H54 (cell line): ENCODE data around the gene POU4F1.
A peak's percentile ranks its signal among the peaks of the same experiment; 100 is the strongest.
"Not testable (repeated sequence)": the region's sequence is repeated elsewhere in the genome, so short reads cannot be mapped to it uniquely, and the experiment has no call there.

Source experiments
- DNase-seq: peaks from one replicate; pipeline ENCODE4 v3.0.0; 2011; ENCODE audit warnings: low spot score, mixed read lengths; ENCODE audit not compliant: insufficient read length
- FAIRE-seq: peaks from 3 replicates; lab custom pipeline; 2011; peaks lifted over from hg19 to GRCh38; lab: Jason Lieb, UNC
- POLR2A ChIP-seq: IDR thresholded peaks from 2 replicates; pipeline ENCODE4 v1.6.1; 2011; ENCODE audit warnings: low read depth, mild to moderate bottlenecking, low read length

Gene POU4F1, protein sequence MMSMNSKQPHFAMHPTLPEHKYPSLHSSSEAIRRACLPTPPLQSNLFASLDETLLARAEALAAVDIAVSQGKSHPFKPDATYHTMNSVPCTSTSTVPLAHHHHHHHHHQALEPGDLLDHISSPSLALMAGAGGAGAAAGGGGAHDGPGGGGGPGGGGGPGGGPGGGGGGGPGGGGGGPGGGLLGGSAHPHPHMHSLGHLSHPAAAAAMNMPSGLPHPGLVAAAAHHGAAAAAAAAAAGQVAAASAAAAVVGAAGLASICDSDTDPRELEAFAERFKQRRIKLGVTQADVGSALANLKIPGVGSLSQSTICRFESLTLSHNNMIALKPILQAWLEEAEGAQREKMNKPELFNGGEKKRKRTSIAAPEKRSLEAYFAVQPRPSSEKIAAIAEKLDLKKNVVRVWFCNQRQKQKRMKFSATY

DNA sequence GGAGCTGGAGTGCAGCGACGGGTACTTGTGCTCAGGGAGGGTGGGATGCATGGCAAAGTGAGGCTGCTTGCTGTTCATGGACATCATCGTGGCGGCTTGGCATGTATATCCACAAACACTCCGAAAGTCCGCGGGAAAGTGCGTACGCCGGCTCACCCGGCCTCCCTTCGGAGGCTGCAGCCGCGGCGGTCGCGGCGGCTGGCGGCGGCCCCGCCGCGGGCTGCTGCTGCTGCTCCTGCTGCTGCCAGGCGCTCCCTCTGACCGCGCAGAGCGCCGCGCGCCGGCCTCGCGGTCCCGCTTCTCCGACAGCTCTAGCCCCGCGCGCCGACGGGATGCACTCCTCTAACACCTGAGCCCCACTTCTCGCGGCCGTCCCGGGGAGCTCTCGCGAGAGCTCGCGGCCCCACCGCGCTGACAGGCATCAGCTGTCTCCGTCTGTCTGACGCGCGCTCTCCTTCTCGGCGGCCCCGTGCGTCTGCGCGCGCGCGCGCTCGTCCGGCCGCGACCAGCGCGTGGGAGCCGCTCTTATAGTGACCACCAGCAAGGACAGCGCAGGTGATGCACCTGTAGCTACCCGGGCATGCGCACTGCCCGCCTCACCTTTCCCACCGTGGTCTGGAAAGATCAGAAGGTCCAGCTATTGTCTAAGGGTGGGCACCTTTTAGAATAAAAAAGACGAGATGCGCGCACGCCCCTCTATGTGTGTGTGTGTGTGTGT, at the start of gene POU4F1:
Gene POU4F1, minus strand, starts transcription at position 313 of the 718 bp plus-strand sequence. Its CDS starts 226 bp downstream, at position 87.
- TF ChIP-seq POLR2A = no peak
- no peak for FAIRE-seq
- no peak for DNase-seq

DNA sequence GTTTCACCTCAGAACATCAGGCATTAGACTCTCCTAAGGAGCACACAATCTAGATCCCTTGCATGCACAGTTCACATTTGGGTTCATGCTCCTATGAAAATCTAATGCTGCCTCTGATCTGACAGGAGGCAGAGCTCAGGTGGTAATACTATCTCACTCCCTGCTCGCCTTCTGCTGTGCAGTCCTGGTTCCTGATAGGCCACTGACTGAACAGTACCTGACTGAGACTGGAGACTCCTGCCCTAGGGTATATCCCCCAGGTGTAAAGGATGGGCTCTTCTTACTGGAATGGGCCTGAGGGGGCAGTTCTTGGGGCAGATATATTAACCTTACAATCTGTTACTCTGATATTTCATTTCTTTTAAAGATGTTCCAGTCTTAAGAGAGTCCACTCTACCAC, 49.3 kb upstream of the POU4F1 start:
- no peak for TF ChIP-seq POLR2A
- no peak for FAIRE-seq
- no peak for DNase-seq

DNA sequence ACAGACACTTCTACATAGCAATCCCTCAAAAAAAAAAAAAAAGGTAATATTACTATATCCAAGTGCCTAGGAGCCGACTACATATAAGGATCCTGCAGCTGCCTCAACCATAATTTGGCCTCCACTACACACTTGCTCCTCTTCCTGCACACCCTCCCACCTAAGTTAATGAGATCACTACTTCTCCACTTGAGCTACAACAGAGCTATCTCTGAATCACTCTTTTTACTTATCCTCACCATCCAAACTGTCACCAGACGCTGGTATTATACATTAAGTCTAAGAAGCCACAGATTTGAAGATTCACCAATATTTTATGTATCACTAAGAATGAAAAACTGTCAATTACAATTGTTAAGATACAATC, 47.3 kb upstream of the POU4F1 start:
- DNase-seq = no peak
- no peak for FAIRE-seq
- no peak for TF ChIP-seq POLR2A

DNA sequence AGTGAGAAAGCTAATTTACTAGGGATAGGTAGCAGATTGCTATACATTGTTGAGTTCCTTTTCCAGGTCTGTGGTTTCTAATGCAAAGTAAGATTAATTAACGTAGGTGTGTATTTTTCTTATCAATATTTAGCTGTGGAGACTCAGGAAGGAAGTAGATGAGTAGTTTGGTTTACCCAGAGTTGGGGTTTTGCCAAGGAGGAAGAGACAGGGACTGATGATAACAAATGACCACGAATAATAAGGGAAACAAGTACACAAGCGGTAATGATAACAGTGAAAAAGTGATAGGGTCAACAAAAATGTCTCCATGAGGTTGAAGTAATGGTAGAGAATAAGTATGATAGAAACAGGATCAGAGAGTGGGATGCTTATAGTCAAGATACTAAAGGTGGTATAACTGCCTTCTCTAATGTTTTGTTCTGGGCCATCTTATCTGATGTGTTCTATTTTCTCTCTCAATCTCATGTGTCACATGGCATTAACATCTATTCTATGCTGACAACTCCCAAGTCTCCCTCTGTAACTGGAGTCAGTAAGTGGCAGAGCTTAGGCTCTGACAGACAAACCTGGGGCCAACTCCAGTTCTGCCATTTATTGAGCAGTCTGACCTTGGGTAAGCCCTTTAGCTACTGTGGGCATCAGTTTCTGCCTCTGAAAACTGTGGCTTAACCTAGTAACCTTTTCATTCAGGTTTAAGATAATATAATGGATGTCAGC, 46.8 kb upstream of the POU4F1 start:
- FAIRE-seq (peak; percentile 58), DNase-seq (no peak)
- TF ChIP-seq POLR2A = no peak

DNA sequence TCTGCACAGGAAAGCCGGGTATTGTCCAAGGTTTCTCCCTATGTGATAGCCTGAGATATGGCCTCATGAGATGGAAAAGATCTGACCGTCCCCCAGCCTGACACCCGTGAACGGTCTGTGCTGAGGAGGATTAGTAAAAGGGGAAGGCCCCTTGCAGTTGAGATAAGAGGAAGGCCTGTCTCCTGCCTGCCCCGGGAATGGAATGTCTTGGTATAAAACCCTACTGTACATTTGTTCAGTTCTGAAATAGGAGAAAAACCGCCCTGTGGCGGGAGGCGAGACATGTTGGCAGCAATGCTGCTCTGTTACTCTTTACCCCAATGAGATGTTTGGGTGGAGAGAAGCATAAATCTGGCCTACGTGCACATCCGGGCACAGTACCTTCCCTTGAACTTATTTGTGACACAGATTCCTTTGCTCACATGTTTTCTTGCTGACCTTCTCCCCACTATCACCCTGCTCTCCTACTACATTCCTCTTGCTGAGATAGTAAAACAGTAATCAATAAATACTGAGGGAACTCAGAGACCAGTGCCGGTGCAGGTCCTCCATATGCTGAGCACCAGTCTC, 43.8 kb upstream of the POU4F1 start:
- not testable (repeated sequence) for DNase-seq, FAIRE-seq

DNA sequence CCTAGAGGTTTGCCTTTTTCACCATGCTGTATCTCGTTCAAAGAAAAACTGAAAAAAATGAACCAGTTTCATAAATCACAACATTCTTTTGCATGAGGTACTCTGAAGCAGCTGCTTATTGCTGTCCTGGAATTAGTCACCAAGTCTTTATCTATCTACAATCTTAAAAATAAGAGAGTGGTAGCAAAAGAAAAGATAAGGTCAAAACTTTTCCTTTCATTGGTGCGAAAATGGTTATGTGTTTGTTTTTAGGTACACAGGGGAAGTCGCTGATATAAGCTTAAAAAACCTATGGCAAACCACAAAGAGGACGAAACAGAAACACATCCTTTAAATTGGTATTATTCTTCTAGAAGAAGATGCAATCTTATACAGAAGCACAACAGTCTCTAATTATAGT, 34.9 kb upstream of the POU4F1 start:
- no peak for TF ChIP-seq POLR2A
- DNase-seq = no peak
- no peak for FAIRE-seq

DNA sequence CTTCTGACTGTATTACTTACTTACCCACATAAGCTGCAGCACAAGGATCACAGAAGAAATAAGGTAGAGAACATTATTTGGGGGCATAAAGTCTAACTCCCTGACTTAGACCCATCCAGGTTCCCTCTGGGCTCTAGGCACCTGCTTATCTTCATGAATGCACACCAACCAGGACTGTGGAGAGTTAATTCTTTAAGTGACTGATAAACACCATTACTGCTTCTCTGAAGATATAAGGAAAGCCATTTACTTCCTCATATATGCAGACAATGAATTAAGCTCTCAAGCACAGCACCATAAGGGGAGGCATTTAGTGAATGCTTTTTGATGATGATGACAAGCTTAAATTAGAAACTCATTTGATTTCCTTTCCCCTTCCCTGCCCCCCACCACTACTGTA, 33.1 kb upstream of the POU4F1 start:
- DNase-seq (no peak), FAIRE-seq (no peak)
- no peak for TF ChIP-seq POLR2A

DNA sequence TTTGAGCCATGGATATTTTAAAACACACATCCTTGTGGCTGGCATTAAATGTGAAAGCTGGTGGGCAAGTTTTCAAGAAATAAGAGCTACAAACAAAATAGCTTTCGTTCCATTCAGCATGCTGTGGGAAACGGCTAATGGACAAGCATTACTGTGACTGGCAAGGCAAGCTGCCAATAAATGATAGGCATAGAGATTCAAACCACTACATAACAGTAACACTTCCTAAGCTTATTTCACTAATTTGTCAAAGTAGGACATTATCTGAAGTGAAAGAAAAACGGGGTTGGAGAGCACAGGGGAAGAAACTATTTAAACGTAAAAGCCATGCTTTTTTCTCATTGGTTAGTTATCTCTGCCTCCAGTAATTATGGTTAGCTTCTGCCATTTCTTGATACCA, 29.6 kb upstream of the POU4F1 start:
- DNase-seq = no peak
- TF ChIP-seq POLR2A = no peak
- no peak for FAIRE-seq

DNA sequence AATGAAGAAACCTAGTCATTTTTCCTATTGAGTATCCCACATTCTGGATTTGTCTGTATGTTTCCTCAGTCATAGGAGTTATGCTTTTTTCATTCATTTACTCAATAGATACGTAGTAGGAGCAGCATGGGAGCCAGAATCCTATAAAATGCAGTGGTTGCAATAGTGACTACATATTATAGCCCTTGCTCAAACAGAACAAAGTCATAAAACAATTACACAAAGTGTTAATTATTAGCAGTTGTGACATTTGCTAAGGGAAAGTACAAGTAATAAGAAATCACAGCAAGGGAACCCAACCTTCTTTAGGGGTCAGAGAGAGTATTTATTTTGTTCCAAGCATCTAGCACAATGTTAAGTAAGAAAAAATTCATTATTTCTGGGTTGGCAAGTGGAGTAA, 27.7 kb upstream of the POU4F1 start:
- TF ChIP-seq POLR2A = no peak
- no peak for DNase-seq
- FAIRE-seq = no peak

DNA sequence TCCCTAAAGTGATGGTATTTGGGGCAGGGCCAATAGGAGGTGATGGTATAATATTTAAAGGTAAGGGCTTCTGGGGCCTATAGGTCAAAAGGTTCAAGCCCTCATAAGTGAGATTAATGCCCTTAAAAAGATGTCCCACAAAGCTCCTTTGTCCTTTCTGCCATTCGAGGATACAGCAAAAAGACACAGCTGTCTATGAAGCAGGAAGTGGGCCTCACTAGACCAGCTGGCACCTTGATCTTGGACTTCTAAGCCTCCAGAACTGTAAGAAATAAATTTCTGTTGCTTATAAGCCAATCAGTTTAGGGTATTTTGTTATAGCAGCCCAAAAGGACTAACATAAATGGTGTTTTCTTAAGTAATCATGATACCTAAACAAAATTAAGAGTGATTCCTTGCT, 27.2 kb upstream of the POU4F1 start:
- FAIRE-seq (no peak), DNase-seq (no peak)
- TF ChIP-seq POLR2A = no peak

DNA sequence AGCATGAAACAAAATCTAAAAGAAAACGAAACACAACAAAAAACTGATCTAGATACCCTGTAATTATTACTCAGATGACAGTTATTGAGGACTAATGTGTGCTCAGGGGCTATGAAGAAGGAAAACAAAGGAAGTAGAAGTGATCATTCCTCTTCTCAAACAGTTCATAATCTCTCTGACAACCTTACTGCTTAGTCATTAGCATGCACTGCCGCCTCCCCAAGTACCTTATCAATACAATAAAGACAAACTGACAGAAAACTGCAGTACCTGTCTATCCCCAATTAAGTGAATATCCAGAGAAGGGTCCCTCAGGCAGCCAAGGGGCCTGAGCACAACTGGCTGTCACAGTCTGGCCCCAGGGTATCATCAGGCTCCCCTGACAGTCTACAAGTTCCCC, 22.0 kb upstream of the POU4F1 start:
- no peak for TF ChIP-seq POLR2A
- DNase-seq (no peak), FAIRE-seq (no peak)

DNA sequence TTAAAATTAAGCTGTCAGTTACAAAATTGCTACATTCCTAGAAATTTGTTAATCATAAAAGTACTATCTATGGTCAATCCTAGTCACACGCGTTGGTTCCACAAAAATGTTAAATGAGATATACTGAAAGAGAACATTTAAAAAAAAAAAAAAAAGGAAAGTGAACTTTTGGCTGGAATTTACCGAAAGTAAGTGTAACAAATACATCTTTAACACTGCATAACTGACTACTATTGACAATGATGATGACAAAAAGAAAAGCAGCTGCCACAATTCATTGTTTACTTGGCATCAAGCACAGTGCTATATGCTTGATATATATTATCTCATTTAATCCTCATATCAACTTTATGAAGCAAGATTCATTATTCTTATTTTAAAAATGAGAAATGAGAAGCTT, 19.8 kb upstream of the POU4F1 start:
- no peak for TF ChIP-seq POLR2A
- DNase-seq (no peak), FAIRE-seq (no peak)

DNA sequence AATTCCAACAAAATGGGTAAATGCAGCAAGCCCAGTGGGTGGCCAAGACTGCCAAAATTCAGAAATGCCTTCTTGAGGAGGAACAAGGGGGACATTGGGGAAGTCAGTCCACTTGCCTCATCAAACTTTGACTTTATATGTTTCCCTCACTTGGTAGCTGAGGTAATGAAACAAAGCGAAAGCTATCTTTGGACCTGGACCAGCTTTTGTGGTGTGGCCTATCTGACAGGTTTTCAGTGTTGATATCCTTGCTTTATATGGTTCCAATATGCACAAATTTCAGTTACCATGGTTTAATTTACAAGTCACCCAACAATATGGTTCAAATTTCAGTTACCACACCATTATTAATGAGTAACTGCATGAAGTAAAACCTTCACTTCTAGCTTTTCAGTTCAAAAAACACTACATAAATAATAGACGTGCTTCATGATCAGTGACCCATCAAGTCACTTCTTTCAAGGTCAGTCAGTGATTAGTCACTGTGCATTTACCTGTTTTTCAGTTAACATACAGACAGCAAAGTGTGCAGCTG, 17.7 kb upstream of the POU4F1 start:
- TF ChIP-seq POLR2A = no peak
- FAIRE-seq = no peak
- DNase-seq = no peak

DNA sequence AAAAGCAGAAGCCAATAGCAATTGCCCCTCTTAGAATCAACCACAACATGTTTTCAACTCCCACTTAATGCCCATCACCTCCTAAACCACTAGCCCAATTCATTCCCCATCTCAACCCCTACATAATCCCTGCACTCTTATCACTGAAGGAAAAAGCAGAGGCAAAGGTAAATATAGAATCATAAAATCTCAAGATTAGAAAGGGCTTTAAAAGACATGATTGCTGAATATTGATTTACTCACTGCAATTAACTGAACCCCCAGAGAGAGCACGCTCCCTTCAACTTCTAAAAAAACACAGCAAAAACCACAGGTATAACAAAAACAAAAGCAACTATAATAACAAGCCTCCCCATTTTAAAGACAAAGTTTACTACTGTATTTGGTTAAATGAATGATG, 15.1 kb upstream of the POU4F1 start:
- no peak for DNase-seq
- TF ChIP-seq POLR2A = no peak
- no peak for FAIRE-seq
